K562 (cell line): Measurements from ENCODE around the gene SEC23B. TPM values are rescaled to one million over a fixed set of nuclear protein-coding genes. Genes with fewer than 3 reads are reported as not detected.

ENCODE experiments used
- ATAC-seq: fragments of 200-7000 bp; cut with Tn5 transposase; 3 replicates; pipeline ENCODE4 v1.9.1; 2020; ENCODE audit warnings: moderate library complexity
- BruUV-seq: library from RNA; stranded (reverse); fragments of 400-500 nt; replicated peaks from 2 replicates; lab custom pipeline; 2021; lab: Mats Ljungman, UMichigan
- CTCF ChIA-PET: fragments of 300-600 bp; formaldehyde crosslinking; extraction: SDS; loops from one replicate; lab custom pipeline; 2021; ENCODE audit warnings: low intra/inter-chr PET ratio; lab: Yijun Ruan, JAX
- POLR2A ChIA-PET: fragments of 300-600, 350-650 bp; sonication (Branson Sonifier 250); formaldehyde crosslinking; extraction: SDS; loops from one replicate; lab custom pipeline; 2021; ENCODE audit warnings: antibody characterized with exemption, inconsistent platforms; lab: Yijun Ruan, JAX
- DNase-seq, 4 experiments: peaks; one replicate each; pipeline versions ENCODE4 v3.0.0 to v3.0.0-alpha.2; 2011 to 2018; ENCODE audit warnings: low spot score in 3 of 4, mixed read lengths in 3 of 4; ENCODE audit errors: extremely low read depth in 1 of 4
- FAIRE-seq: peaks from 2 replicates; lab custom pipeline; 2011; peaks lifted over from hg19 to GRCh38; lab: Jason Lieb, UNC
- H2AFZ ChIP-seq: 2 replicates; pipeline ENCODE4 v1.6.0; 2011; ENCODE audit warnings: low read depth, low read length, control low read depth, inconsistent platforms
- H3K27ac ChIP-seq: fragments of 200-600 bp; 3 replicates; pipeline ENCODE4 v1.8.0; 2011; ENCODE audit warnings: low read depth, mild to moderate bottlenecking, control low read depth, inconsistent platforms, low read length, moderate library complexity, mixed read lengths; ENCODE audit errors: extremely low read depth
- H3K27me3 ChIP-seq, 2 experiments: fragments of 300-600 bp in 1 of 2; 2 replicates in 1 of 2; 3 replicates in 1 of 2; pipeline versions ENCODE4 v1.6.0 to v1.8.0; 2011; ENCODE audit warnings: inconsistent platforms in 2 of 2, low read length in 2 of 2, mild to moderate bottlenecking in 1 of 2, mixed read lengths in 1 of 2, moderate library complexity in 1 of 2; ENCODE audit not compliant: control insufficient read depth in 2 of 2, insufficient read depth in 2 of 2
- H3K36me3 ChIP-seq: fragments of 300-600 bp; 3 replicates; pipeline ENCODE4 v1.8.0; 2011; ENCODE audit warnings: mild to moderate bottlenecking, low read length, inconsistent platforms; ENCODE audit not compliant: control insufficient read depth, insufficient read depth
- H3K4me1 ChIP-seq, 2 experiments: fragments of 200-600 bp in 1 of 2; replicated peaks in 1 of 2; 2 replicates in 1 of 2; 3 replicates in 1 of 2; pipeline versions ENCODE4 v1.5.1 to v1.8.0; 2011; ENCODE audit warnings: inconsistent platforms in 2 of 2, low read length in 2 of 2, mild to moderate bottlenecking in 1 of 2, mixed read lengths in 1 of 2, moderate library complexity in 1 of 2; ENCODE audit not compliant: control insufficient read depth in 2 of 2, insufficient read depth in 2 of 2
- H3K4me2 ChIP-seq: 2 replicates; pipeline ENCODE4 v1.6.1; 2011; ENCODE audit warnings: low read length, control low read depth, inconsistent platforms, mixed read lengths; ENCODE audit not compliant: insufficient read depth
- H3K4me3 ChIP-seq: fragments of 200-600 bp; sonication (generic), shearing (Covaris generic); 2 replicates; pipeline ENCODE4 v1.5.1; 2016; ENCODE audit warnings: control low read depth, inconsistent platforms
- H3K79me2 ChIP-seq: fragments of 200-600 bp; 3 replicates; pipeline ENCODE4 v1.8.0; 2011; ENCODE audit warnings: low read length, inconsistent platforms; ENCODE audit not compliant: control insufficient read depth, insufficient read depth
- H3K9ac ChIP-seq, 2 experiments: 2 replicates each; pipeline versions ENCODE4 v1.6.0 to v1.6.1; 2011; ENCODE audit warnings: low read depth in 2 of 2, low read length in 2 of 2, control low read depth in 1 of 2, inconsistent platforms in 1 of 2, mild to moderate bottlenecking in 1 of 2, mixed read lengths in 1 of 2; ENCODE audit not compliant: insufficient read depth in 1 of 2
- H3K9me1 ChIP-seq: one replicate; pipeline ENCODE4 v1.6.0; 2011; ENCODE audit warnings: inconsistent platforms, mild to moderate bottlenecking, low read length, moderate library complexity; ENCODE audit not compliant: control insufficient read depth, insufficient read depth
- H3K9me3 ChIP-seq: replicated peaks from 2 replicates; pipeline ENCODE4 v1.5.1; 2011; ENCODE audit warnings: low read depth, low read length, inconsistent platforms; ENCODE audit not compliant: control insufficient read depth, insufficient read depth
- H4K20me1 ChIP-seq: replicated peaks from 2 replicates; pipeline ENCODE4 v1.6.1; 2011; ENCODE audit warnings: low read length, inconsistent platforms, mixed read lengths; ENCODE audit not compliant: control insufficient read depth, insufficient read depth
- ARNT ChIP-seq, 2 experiments: fragments of 450-650 bp; IDR thresholded peaks; 2 replicates each; pipeline ENCODE4 v1.6.1; 2016; ENCODE audit warnings: mild to moderate bottlenecking in 1 of 2
- FOXM1 ChIP-seq, 2 experiments: fragments of 450-650 bp in 1 of 2; sonication (generic) in 1 of 2; formaldehyde crosslinking in 1 of 2; IDR thresholded peaks; 2 replicates each; pipeline versions ENCODE4 v1.6.1 to v1.9.0; 2017 to 2022; ENCODE audit warnings: low read depth in 2 of 2, mild to moderate bottlenecking in 2 of 2, missing genetic modification reagents in 1 of 2, moderate library complexity in 1 of 2
- MAFF ChIP-seq: IDR thresholded peaks from 2 replicates; pipeline ENCODE4 v1.6.1; 2012; ENCODE audit warnings: low read length, improper control_type of control experiment
- NBN ChIP-seq: fragments of 450-650 bp; IDR thresholded peaks from 2 replicates; pipeline ENCODE4 v1.6.1; 2016; ENCODE audit warnings: low read depth, mild to moderate bottlenecking
- NFE2 ChIP-seq: IDR thresholded peaks from 2 replicates; pipeline ENCODE4 v1.6.1; 2014; ENCODE audit warnings: antibody characterized with exemption, low read depth
- TAL1 ChIP-seq: fragments of 450-650 bp; IDR thresholded peaks from 2 replicates; pipeline ENCODE4 v1.6.1; 2016; ENCODE audit warnings: mild to moderate bottlenecking
- ZFP1 ChIP-seq: fragments of 450-650 bp; formaldehyde crosslinking; IDR thresholded peaks from 2 replicates; pipeline ENCODE4 v1.4.0; 2020; ENCODE audit warnings: mild to moderate bottlenecking, mixed read lengths
- WGBS: fragments of 100-300 bp; shearing (Covaris generic); methylation state at CpG from one replicate; pipeline ENCODE4 v1.1.6; 2016; ENCODE audit warnings: low coverage, mixed read lengths; ENCODE audit not compliant: insufficient coverage; ENCODE audit errors: missing lambda C conversion rate; 5-methylcytosine and 5-hydroxymethylcytosine counted together
- in situ Hi-C: fragments of 300-500 bp; cut with MboI; formaldehyde crosslinking; loops from 4 replicates; pipeline ENCODE4 v1.15.0; 2018; ENCODE audit warnings: inconsistent platforms, mixed read lengths
- intact Hi-C: fragments of 100-400 bp; cut with micrococcal nuclease; formaldehyde crosslinking; loops from 2 replicates; pipeline ENCODE4 v1.14.2; 2022
- polyA plus RNA-seq, 8 experiments: library from polyadenylated mRNA; depleted of rRNA in 4 of 8; stranded (reverse) in 5 of 8; unstranded in 3 of 8; fragments of >200 nt; fragmentation: Nextera tagmentation in 2 of 8; fragmentation: Illumina TruSeq in 1 of 8; extraction: Ambion mirVana in 2 of 8; extraction: Trizol in 1 of 8; gene quantifications; 2 replicates each; pipeline versions ENCODE4 v1.2.1 to v1.2.3, GENCODE V29; 2011 to 2014; ENCODE audit warnings: inconsistent platforms in 1 of 8, missing spikeins in 1 of 8
- total RNA-seq, 7 experiments: library from RNA; depleted of rRNA in 6 of 7; stranded (reverse); fragments of >200 nt in 6 of 7; fragmentation: Illumina TruSeq in 2 of 7; extraction: Trizol in 2 of 7; gene quantifications; 2 replicates each; pipeline versions ENCODE4 v1.2.1 to v1.2.3, GENCODE V29; 2011 to 2021; ENCODE audit warnings: low replicate concordance in 1 of 7
- TF ChIP-seq, protein P1 (sequence below), 2 experiments: fragments of 450-650 bp; IDR thresholded peaks; 2 replicates each; pipeline ENCODE4 v1.6.1; 2018; ENCODE audit warnings: mild to moderate bottlenecking in 2 of 2, low read depth in 1 of 2; ENCODE audit not compliant: partially characterized antibody in 2 of 2

The SEC23B gene
- total and polyA plus RNA-seq, 9 of the 15 experiments (the other 6 are each of a cell fraction or from before 2014, with no cell fraction given) = 31.7 to 70.2 (median 38.5) TPM

DNA sequence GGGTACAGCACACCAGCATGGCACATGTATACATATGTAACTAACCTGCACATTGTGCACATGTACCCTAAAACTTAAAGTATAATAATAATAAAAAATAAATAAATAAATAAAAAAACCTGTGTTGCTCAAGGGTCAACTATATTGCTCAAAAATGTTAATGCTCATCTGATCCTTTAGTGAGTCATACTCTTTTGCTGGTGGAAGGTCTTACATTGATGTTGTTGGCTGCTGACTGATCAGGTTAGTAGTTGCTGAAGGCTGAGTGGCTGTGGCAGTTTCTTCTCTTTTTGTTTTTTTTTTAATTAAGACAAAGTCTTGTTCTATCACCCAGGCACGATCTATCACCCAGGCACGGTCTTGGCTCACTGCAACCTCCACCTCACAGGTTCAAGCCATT lies 29.9 kb downstream of the SEC23B start (continued):
- TF ChIP-seq FOXM1 (IDR thresholded peaks at IDR 0.05; ENCODE audit: low read depth) (no peak), FOXM1 (CRISPR knock-in tag; IDR thresholded peaks at IDR 0.05; ENCODE audit: low read depth) (no peak), MAFF (no peak), NFE2 (no peak), TAL1 (no peak)

DNA sequence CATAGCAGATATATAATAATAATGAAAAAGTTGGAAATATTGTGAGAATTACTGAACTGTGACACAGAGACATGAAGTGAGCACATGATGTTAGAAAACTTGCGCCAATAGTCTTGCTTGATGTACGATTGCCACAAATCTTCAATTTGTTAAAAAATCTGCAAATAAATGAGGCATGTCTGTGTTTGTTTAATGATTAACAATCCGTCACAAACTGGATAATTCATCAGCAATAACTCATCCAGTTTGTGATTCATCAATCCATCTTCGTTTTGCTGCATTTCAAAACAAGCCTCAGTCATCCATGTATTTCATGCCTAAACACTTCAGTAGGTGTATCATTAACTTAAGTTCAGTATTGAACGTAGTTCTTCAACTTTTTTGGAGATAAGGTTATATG lies 34.0 kb downstream of the SEC23B start:
- no peak overlapping the region for H2AFZ ChIP-seq
- H4K20me1 ChIP-seq = no peaks in the 10 kb centered on the region
- H3K27ac ChIP-seq = no peak overlapping the region
- intact Hi-C loops = no loop called here
- no TSS peak for BruUV-seq
- ChIA-PET POLR2A (interaction anchor here (0.6 to 1.1 kb wide), 3 partner anchors 14 to 806 kb away, joined by 3 to 4 read pairs (median 3); no protein-coding TSS in a partner anchor), CTCF (no interaction called here)
- peaks cover 46% of the 10 kb centered on the region; the same call in 2 of the 3 replicates for H3K36me3 ChIP-seq
- no peaks in the 10 kb centered on the region for H3K9me3 ChIP-seq
- TF ChIP-seq ARNT (IDR thresholded peaks at IDR 0.05) (no peak), ZFP1 (CRISPR knock-in tag) (no peak), NBN (no peak)
- TF ChIP-seq, protein P1, sequence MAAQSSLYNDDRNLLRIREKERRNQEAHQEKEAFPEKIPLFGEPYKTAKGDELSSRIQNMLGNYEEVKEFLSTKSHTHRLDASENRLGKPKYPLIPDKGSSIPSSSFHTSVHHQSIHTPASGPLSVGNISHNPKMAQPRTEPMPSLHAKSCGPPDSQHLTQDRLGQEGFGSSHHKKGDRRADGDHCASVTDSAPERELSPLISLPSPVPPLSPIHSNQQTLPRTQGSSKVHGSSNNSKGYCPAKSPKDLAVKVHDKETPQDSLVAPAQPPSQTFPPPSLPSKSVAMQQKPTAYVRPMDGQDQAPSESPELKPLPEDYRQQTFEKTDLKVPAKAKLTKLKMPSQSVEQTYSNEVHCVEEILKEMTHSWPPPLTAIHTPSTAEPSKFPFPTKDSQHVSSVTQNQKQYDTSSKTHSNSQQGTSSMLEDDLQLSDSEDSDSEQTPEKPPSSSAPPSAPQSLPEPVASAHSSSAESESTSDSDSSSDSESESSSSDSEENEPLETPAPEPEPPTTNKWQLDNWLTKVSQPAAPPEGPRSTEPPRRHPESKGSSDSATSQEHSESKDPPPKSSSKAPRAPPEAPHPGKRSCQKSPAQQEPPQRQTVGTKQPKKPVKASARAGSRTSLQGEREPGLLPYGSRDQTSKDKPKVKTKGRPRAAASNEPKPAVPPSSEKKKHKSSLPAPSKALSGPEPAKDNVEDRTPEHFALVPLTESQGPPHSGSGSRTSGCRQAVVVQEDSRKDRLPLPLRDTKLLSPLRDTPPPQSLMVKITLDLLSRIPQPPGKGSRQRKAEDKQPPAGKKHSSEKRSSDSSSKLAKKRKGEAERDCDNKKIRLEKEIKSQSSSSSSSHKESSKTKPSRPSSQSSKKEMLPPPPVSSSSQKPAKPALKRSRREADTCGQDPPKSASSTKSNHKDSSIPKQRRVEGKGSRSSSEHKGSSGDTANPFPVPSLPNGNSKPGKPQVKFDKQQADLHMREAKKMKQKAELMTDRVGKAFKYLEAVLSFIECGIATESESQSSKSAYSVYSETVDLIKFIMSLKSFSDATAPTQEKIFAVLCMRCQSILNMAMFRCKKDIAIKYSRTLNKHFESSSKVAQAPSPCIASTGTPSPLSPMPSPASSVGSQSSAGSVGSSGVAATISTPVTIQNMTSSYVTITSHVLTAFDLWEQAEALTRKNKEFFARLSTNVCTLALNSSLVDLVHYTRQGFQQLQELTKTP (IDR thresholded peaks at IDR 0.05; ENCODE audit: low read depth in 1 of 2, partially characterized antibody in 2 of 2) = no peak
- H3K79me2 ChIP-seq = no peaks in the 10 kb centered on the region
- ATAC-seq = no peak
- DNase-seq = no peak
- 78% methylated on average over 5 of the region's 5 CpGs for WGBS
- H3K4me1 ChIP-seq = no peaks in the 10 kb centered on the region; a peak in 1 of 5 replicates
- in situ Hi-C loops = no loop called here
- H3K9me1 ChIP-seq = no peaks in the 10 kb centered on the region
- no peak overlapping the region for H3K4me2 ChIP-seq
- FAIRE-seq = peak; percentile 19
- H3K9ac ChIP-seq = no peak overlapping the region
- no peak overlapping the region for H3K4me3 ChIP-seq
- no peaks in the 10 kb centered on the region for H3K27me3 ChIP-seq
